Type B pancreatic cell (in vitro differentiated cells): ENCODE data around the gene CD24. TPM values are rescaled to one million over a fixed set of nuclear protein-coding genes. Genes with fewer than 3 reads are reported as not detected.
"Not testable (repeated sequence)": the region's sequence is repeated elsewhere in the genome, so short reads cannot be mapped to it uniquely, and the experiment has no call there.

Experiments used
- DNase-seq: peaks from one replicate; pipeline ENCODE4 v3.0.0; 2021; ENCODE audit warnings: mixed read lengths; ENCODE audit not compliant: unreplicated experiment; ENCODE audit errors: extremely low spot score
- H3K27ac Mint-ChIP-seq: 2 replicates; pipeline ENCODE4 v1.8.0; 2021; ENCODE audit warnings: mild to moderate bottlenecking, mixed read lengths
- H3K27me3 Mint-ChIP-seq: 2 replicates; pipeline ENCODE4 v1.8.0; 2021; ENCODE audit warnings: mixed read lengths
- H3K36me3 Mint-ChIP-seq: 2 replicates; pipeline ENCODE4 v1.8.0; 2021; ENCODE audit warnings: mixed read lengths
- H3K4me1 Mint-ChIP-seq: one replicate; pipeline ENCODE4 v1.8.0; 2021; ENCODE audit warnings: mixed read lengths; ENCODE audit not compliant: unreplicated experiment
- H3K4me3 Mint-ChIP-seq: 2 replicates; pipeline ENCODE4 v1.8.0; 2021; ENCODE audit warnings: mild to moderate bottlenecking, mixed read lengths
- H3K9me3 Mint-ChIP-seq: 2 replicates; pipeline ENCODE4 v1.8.0; 2021; ENCODE audit warnings: mixed read lengths
- CTCF ChIP-seq: fragments of 200-600 bp; sonication (generic); conservative IDR thresholded peaks from 2 replicates; pipeline ENCODE4 v1.5.0; 2021; ENCODE audit warnings: antibody characterized with exemption, mild to moderate bottlenecking
- total RNA-seq: library from RNA; stranded (reverse); gene quantifications from 2 replicates; pipeline ENCODE4 v1.2.1, GENCODE V29; 2021; ENCODE audit warnings: low replicate concordance

The CD24 gene
- total RNA-seq, 1 donor from 2014 or later = 807 TPM

GRCh38 chr6:106997392-106998158, 23.0 kb upstream of the CD24 start:
- no peak for DNase-seq

GRCh38 chr6:106995640-106996039, 21.1 kb upstream of the CD24 start:
- TF ChIP-seq CTCF = no peak
- Mint-ChIP-seq H3K27me3 (no peaks in the 10 kb centered on the region), H3K4me1 (peaks cover 9% of the 10 kb centered on the region), H3K36me3 (no peaks in the 10 kb centered on the region), H3K4me3 (no peak overlapping the region), H3K27ac (no peak overlapping the region), H3K9me3 (no peaks in the 10 kb centered on the region)
- no peak for DNase-seq

More at GRCh38 chr6:106997392-106998158, 23.0 kb upstream of the CD24 start:
- Mint-ChIP-seq H3K36me3 (no peaks in the 10 kb centered on the region), H3K4me3 (no peak overlapping the region), H3K27me3 (no peaks in the 10 kb centered on the region), H3K27ac (no peak overlapping the region), H3K4me1 (peaks cover 9% of the 10 kb centered on the region), H3K9me3 (no peaks in the 10 kb centered on the region)
- peak; percentile 94 for TF ChIP-seq CTCF

GRCh38 chr6:106989737-106990136, 15.2 kb upstream of the CD24 start:
- H3K4me1 Mint-ChIP-seq, H3K9me3 Mint-ChIP-seq, H3K27ac Mint-ChIP-seq, H3K27me3 Mint-ChIP-seq, H3K36me3 Mint-ChIP-seq, DNase-seq, H3K4me3 Mint-ChIP-seq: not testable (repeated sequence)

GRCh38 chr6:106988664-106989063, 14.1 kb upstream of the CD24 start:
- Mint-ChIP-seq H3K9me3 (no peaks in the 10 kb centered on the region), H3K27ac (no peak overlapping the region), H3K4me1 (no peaks in the 10 kb centered on the region), H3K4me3 (no peak overlapping the region), H3K36me3 (no peaks in the 10 kb centered on the region), H3K27me3 (no peaks in the 10 kb centered on the region)
- DNase-seq = no peak
- no peak for TF ChIP-seq CTCF

- H3K9me3 Mint-ChIP-seq = no peaks in the 10 kb centered on the region
- no peak overlapping the region for H3K27ac Mint-ChIP-seq
- DNase-seq = no peak
- TF ChIP-seq CTCF = no peak
- H3K36me3 Mint-ChIP-seq = no peaks in the 10 kb centered on the region
- H3K27me3 Mint-ChIP-seq = peaks cover 2% of the 10 kb centered on the region
- no peak overlapping the region for H3K4me3 Mint-ChIP-seq
- H3K4me1 Mint-ChIP-seq = peaks cover 7% of the 10 kb centered on the region
Observed at GRCh38 chr6:106981926-106982325, 7.4 kb upstream of the CD24 start.

- peaks cover 2% of the 10 kb centered on the region for H3K27me3 Mint-ChIP-seq
- H3K4me1 Mint-ChIP-seq = peaks cover 13% of the 10 kb centered on the region
- no peak overlapping the region for H3K4me3 Mint-ChIP-seq
- H3K9me3 Mint-ChIP-seq = no peaks in the 10 kb centered on the region
- no peaks in the 10 kb centered on the region for H3K36me3 Mint-ChIP-seq
- no peak for TF ChIP-seq CTCF
- no peak for DNase-seq
- no peak overlapping the region for H3K27ac Mint-ChIP-seq
Observed at GRCh38 chr6:106980926-106981325, 6.4 kb upstream of the CD24 start.
